Measurements from ENCODE around the gene RFTN1.
A peak's percentile ranks its signal among the peaks of the same experiment; 100 is the strongest.

The RFTN1 gene

DNA sequence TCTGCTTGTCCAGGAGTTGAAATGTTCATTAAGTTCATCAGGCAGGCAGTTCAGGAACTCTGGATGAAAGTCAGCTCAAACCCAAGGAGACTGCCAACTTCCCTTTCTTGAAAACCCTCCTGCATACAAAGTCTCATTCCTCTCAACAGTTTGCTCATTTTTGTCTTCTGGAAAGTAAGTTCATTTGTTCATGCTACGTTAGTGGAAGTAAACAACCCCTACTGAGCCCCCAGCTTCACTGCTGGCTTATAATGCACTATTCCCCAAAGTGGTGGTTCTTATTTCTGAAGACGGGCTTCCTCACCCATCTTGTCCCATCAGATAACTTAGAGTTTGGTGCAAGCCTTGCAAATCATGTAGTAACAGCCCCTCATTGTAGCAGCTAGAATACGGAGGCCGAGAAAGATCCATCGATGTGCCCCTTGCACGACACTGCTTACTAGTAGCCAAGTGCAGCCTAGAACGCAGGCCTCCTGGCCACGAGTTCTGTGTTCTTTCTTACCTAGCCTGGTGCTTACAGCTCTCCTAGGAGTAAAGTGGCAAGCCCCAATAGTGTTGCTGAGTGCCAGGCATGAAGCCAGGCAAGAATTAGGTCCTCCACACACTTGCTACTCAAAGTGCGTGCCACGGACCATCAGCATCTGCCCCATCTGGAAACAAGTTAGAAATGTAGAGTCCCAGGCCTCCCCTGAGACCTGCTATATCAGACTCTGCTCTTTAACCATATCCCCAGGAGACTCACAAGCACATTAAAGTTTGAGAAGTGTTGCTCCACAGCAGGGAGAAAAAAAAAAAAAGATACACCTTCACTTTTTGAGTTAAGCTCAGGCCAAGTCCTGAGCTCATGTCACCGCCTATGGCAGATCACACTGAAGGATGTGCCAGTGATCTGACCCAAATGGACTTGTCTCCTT lies 82.5 kb downstream of the RFTN1 start:
- DNase-seq (ENCODE audit: low spot score) = peak; percentile 61

GRCh38 chr3:16429086-16429485 lies 84.4 kb downstream of the RFTN1 start:
- DNase-seq (ENCODE audit: low spot score) = no peak

DNA sequence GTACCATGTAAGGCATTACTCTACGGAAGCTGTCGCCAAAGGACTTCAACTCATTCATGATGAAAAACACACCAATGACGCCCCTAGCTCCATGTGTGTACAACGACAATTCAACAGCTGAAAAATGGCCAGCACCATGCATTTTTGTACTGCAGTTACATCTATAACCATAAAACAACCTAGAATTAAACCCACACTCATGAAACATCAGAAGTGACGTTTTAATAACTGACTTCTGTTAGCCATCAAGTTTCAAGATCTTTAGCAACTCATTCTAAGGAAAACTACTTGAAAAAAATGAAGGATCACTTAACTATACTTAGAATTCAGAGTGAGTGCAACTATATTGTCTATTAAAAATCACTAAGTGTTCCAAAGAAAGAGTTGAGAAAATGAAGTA lies 84.9 kb downstream of the RFTN1 start:
- no peak for DNase-seq (ENCODE audit: low spot score)

DNA sequence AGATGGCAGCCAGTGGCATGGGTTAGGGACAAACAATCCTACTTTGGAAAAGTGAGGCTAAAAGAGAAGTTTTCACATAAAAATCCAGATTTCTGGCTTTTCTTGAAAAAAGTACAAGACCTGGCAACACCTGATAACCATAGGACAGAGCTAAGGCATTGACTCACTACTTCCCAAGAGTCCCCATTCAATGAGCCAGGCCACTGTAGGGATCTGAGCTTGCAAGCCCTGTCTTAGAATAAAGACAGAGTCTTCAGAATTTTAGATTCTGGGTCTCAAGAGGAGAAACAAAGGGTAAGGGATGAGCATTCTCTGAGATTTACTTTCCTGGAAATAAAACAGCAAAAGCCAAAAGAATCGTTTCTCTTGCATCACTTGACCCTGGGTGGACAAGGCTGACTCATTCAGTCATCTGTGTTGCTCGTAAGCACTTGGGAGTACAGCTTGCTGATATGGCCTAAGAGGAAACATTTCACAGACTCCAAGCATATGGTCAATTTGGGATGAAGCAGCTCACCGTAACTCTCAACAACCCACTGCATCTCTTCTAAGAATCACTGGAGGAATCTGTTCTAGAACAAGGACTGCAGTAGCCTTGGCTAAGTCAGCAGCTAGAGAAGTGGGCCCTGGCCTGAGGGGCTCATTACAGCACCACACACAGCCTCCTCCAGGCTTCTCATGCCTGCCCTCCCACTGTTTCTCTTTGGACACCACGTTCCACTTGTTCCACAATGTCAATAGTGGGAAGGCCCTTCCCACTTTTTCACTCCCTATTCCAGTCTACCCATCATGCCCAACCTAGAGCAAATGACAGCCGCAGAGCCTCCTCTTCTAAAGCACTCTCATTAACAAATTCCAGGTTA lies 86.2 kb downstream of the RFTN1 start:
- DNase-seq (ENCODE audit: low spot score) = no peak

GRCh38 chr3:16426665-16427064 lies 86.8 kb downstream of the RFTN1 start:
- DNase-seq (ENCODE audit: low spot score) = no peak

DNA sequence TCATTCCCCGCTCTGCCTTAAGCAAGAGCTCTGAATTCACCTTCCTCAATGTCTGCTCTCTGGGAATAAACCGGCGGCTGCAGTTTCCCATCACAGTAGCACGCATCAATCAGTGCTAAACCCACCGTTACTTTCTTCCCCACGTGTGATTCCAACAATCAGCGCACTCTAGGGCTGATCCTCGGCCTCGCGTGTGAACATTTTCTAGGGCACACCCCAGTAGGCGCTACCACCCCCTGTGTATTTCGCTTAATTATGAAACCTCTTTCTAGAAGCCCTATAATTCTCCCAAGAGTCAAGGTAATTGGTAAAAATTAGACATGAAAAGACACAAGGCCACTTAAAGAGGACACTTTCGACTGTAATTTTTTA lies 87.5 kb downstream of the RFTN1 start:
- no peak for DNase-seq (ENCODE audit: low spot score)

DNA sequence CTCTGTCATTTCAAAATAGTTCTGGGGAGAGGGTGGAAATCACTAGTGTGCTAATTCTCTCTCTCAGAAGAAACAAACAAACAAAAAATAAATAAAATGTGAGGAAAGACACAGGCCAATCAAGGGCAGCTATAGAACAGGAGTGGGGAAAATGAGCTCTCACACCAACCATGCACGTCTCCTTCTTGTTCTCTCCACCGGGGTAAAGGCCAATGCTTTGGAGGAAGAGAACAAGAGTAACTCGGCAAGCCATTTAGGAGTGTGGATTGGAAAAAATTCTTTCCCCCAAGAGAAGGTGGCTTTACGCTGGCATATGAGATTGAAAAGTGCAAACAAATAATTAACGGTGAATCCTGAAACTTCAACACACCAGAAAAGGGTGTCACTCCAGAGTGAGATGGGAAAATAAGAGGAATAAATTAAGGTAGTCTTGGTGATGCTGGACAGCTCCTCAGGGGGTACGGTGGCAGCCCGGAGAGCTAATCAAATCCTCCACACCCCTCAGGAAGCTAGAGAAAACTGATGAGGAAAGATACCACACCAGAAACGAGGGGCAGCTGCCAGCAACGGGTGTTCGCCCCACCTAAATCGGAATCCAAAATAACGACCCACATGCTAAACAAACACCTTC lies 88.0 kb downstream of the RFTN1 start:
- DNase-seq (ENCODE audit: low spot score) = no peak

DNA sequence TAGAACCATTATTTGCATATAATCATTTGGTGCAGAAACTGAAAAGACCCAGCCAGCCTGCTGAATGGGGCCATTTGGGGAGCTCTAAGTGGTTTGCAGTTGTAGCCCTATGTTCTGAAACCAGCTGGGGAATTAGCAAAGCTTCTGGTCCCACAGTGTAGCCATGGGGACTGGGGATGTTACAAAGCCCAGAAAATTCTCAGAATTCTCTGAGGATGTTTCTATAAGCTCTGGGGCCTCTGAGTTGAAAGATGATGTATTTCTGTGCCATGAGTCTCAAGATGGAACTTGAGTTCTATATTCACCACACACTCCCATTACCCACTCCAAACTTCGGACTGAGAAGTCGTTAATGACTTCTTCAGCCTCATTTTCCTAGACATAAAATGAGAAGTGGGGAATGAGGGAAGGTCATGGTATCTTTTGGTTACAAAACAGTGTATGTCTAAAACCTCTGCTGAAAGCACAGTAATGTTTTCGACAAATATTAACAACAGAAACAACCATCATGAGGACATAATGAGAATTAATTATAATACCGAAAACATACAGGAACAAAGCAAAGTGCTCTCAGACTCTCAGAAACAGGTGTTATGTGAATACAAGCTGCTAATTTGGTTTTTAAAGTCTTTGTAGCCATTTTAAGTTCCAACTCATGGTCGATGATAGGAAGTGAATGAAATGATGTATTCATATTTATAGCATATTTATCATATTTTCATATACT lies 89.4 kb downstream of the RFTN1 start:
- DNase-seq (ENCODE audit: low spot score) = no peak

DNA sequence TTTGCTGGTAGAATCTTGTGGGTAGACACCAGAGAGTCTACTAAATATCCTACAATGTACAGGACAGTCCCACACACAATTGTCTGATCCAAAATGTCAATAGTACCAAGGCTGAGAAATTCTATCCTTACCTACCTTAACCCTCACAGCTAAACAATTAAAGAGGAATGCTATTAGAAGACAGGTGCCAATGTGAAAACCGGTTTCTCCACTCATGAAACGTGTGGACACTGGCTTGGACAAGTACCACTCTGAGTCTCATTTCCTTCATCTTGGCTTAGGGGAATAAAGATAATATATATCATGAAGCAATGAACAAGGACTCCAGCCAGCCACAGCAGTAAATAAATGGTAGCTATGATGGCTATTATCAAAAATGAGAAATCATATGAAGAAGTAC lies 90.2 kb downstream of the RFTN1 start:
- DNase-seq (ENCODE audit: low spot score) = no peak

- DNase-seq (ENCODE audit: low spot score) = no peak
Measured at GRCh38 chr3:16419640-16420241, 93.8 kb downstream of the RFTN1 start.

GRCh38 chr3:16417945-16418739 lies 95.4 kb downstream of the RFTN1 start:
- no peak for DNase-seq (ENCODE audit: low spot score)

DNA sequence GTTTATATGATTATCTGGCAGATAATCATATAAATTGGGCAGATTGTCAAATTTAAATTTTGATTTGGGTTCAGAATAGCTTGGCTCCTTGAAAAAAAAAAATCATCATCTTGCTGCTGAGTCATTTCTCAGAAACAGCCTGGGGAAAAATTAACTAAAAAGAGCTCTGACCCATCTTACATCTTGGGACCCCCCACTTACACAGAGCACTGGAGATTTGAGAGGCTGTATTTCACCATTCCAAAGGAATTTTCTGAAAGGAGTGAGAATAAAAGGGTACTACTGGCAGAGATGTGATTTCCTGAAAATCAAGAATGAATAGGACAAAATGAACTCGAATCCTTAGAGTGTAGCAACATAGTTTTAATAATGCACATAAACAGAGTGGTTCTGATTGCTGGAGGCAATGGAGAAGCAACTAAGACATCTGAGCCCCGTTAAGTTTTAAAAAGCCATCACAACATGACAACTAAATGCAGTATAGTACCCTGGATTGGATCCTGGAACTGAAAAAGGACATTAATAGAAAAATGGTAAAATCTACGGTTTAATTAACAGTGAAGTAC lies 97.5 kb downstream of the RFTN1 start:
- no peak for DNase-seq (ENCODE audit: low spot score)

GRCh38 chr3:16413321-16413720 lies 100.2 kb downstream of the RFTN1 start:
- no peak for DNase-seq (ENCODE audit: low spot score)

- DNase-seq (ENCODE audit: low spot score) = no peak
Measured at GRCh38 chr3:16412192-16412800, 101.2 kb downstream of the RFTN1 start.

DNA sequence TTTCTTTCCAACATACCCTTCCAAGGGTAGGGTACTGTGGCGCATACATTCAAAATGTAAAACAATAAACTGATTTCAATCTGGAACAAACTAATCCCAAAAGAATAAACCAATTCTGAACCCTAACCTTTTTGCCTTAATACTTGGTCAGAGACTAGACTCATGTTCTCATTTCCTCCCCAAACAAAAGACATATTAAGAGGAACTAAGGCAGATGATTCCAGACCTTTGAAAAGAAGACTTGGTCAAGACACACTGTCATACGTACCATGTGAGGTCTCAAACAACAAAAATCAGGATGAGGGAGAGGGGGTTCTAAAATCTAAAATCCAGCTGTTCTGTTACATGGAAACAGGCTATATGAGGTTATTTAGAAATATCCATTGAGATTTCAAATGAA lies 102.1 kb downstream of the RFTN1 start:
- no peak for DNase-seq (ENCODE audit: low spot score)

GRCh38 chr3:16410659-16411058 lies 102.8 kb downstream of the RFTN1 start:
- DNase-seq (ENCODE audit: low spot score) = no peak

DNA sequence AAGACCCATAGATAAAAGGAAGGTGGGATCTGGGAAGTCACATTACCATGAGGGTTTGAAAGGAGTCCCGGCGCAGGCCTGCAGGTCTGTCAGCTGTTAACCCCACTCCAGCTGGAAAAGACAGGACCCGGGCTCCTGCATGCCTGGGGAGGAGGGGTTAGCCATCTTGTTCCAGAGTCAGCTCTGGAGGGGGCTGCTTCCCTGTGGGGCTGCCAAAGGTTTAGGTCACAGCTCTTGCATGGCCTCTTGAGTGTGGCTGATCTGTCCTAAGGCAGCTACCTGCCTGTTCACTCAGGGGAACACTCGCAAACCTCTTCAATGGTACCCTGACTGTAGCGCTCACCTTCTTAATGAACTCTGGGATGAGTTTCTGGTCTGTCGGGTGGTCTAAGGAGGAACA lies 104.5 kb downstream of the RFTN1 start:
- DNase-seq (ENCODE audit: low spot score) = no peak

DNA sequence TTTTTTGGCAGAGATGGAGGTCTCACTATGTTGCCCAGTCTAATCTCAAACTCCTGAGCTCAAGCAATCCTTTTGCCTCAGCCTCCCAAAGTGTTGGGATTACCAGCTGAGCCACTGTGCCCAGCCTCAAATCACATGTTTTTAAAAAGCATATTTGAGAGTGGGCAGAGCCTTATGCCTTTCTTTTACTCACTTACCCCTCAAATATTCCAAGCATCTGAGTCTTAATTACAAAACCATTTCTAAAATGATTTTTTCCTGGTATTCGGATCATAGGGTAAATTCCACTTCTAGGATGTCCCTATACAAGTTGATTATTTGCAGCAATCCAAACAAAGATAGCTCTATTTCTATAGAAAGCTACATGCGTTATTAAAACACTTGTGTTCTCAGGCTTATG lies 106.1 kb downstream of the RFTN1 start:
- no peak for DNase-seq (ENCODE audit: low spot score)

DNA sequence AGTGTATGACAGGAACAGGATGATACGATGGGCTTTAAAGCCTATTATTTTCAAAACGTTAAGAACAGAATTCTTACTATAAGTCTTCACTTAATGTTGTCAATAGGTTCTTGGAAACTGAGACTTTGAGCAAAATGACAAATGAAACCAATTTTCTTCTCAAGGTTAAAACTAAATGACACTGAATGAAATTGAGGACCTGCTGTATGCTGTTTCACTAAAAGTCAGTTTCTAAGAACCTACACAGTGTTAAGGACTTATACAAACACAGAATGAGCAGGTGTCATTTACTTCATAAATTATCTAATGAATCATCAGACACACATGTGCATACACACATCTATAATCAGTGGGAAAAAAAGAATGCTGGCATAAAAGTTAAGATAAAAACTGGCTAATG lies 106.9 kb downstream of the RFTN1 start:
- no peak for DNase-seq (ENCODE audit: low spot score)

DNA sequence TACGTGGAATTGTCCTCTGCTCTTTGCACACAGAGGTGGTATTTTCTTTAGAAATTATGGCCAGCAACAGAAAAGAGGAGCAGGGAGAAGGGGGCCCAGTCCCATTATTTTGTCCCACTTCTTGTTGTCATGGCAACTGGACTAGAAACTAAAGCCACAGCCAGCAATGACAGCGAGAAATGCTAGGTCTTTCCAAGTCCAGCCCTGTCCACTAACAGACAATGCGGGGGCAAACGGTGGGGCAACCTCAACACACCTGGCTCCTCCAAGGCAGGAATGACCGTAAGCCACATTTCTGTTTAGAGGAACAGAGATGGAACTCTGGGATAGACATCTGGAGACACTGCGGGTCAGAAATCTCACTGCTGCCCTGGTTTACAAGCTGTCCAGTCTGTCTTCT lies 107.3 kb downstream of the RFTN1 start:
- no peak for DNase-seq (ENCODE audit: low spot score)

Data from germinal center (tissue), 1 donor.